SKM-1 treated with dmso at 0.1 percent for 144 hours (cell line): Measurements from ENCODE around the gene CLDN3.
A peak's percentile ranks its signal among the peaks of the same experiment; 100 is the strongest.

Source experiments
- DNase-seq: peaks from one replicate; lab custom pipeline; 2025; ENCODE audit not compliant: unreplicated experiment; lab: John Stamatoyannopoulos, UW

The CLDN3 gene

DNA sequence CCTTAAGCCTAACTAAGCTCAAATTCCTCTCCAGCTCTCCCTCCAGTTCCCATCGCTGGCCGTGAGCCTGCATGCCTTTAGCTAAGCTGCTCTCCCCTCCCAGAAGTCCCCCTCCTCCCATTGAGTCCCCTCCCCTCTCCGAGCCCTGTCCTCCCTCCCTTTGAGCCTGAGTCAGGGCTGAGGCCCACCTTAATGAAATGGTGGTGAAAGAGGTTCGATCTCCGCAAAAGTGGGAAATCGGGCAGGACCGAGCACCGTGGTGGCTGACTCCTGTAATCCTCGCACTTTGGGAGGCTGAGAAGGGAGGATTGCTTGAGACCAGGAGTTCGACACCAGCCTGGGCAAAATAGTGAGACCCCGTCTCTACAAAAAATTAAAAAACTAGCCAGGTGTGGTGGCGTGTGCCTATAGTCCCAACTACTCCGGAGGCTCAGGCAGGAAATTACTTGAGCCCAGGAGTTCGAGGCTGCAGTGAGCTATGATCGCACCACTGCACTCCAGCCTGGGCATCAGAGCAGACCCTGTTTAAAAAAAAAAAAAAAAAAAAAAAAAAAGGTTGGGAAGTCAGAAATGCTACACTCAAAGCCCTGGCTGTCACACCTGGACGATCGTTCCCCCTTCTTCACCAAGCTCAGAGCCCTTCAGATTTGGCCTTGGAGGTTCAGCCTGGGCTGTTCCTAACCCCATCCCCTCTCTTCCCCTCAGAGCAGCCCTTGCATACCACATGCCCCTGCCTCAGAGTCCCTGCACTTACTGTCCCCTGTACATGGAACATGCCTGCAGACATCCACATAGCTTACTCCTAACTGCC is 995 bp upstream of the CLDN3 start:
- DNase-seq: no peak

DNA sequence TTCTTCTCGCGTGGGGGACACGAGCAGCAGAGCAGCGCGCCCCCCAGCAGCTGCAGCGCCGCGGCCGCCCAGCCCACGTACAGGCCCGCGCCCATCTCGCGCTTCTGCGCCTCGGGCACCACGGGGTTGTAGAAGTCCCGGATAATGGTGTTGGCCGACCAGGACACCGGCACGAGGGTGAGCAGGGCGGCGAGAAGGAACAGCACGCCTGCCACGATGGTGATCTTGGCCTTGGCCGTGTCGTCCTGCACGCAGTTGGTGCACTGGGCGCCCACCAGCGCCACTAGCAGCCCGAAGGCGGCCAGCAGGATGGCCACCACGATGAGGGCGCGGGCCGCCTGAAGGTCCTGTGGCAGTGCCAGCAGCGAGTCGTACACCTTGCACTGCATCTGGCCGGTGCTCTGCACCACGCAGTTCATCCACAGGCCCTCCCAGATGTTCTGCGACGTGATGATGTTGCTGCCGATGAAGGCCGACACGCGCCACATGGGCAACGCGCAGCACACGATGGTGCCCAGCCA is 529 bp downstream of the CLDN3 start:
- no peak for DNase-seq

DNA sequence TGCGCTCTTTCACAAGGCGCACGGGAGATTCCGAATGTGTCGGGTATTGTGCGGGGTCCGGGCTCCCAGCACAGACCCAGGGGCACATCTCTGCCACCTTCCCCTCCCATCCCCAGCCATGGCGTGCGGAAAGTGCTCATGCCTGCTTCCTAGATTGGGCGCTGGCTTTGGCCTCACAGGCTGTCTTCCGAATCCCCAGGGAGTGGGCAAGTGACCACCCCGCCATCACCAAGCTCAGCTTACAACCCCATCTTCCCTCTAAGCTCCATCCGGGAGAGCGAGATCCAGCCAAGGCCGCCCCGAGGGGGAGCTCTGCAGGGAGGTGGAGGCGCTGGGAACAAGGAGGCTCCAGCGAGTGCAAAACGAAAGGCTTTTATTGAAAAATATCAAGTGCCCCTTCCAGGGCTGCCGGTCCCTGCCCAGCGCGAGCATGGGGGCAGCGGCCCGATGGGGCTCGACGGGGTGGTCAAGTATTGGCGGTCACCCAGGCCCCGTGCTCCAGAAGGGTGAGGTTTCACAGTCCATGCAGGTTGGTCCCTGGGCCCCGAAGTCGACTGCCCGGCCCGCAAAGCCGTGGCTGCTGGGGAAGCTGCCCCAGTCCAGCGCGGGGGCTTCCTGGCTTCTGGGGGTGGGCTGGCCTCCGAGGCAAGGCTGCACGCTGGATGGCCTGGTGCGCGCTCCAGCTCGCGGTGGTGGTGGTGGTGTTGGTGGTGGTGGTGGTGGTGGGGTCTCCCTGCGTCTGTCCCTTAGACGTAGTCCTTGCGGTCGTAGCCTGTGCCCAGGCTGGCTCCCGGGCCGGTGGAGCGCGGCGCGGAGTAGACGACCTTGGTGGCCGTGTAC is 1.2 kb downstream of the CLDN3 start:
- DNase-seq: no peak

DNA sequence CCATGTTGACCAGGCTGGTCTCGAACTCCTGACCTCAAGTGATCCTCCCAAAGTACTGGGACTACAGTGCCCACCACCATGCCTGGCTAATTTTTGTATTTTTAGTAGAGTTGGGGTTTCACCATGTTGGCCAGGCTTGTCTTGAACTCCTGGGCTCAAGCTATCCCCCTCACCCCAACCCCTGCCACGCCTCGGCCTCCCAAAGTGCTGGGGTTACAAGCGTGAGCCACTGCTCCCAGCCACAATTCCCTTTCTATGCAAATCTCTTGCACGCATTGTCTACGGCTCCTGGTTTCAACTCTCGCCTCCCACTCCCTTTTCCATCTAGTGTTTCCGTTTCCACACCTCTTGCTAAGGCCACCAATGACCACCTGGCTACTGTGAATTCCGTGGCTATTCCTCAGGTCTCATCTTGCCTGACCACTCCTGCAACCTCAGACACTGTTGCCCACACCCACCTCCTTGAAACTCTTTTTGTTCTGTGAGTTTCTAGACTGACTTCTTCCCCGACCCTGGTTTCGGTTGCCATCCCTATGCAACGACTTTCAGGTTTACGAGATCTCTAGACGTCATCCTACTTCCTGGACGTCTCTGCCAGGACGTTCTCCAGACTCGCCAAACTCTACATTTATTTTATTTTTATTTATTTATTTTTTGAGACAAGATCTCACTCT is 3.4 kb downstream of the CLDN3 start:
- DNase-seq: no peak

DNA sequence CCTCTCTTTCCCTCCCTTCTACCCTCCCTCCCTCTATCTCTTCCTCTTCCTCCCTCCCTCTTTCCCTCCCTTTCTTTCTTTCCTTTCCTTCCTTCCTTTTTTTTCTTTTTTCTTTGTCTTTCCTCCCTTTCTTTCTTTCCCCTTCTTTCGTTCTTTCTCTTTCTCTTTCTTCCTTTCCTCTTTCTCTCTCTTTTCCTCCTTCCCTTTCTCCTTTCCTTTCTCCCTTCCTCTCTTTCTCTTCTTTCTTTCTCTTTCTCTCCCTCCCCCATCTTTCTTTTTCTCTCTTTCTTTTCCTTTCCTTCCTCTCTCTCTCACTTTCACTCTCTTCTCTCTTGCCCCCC is 7.4 kb downstream of the CLDN3 start:
- DNase-seq: no peak

DNA sequence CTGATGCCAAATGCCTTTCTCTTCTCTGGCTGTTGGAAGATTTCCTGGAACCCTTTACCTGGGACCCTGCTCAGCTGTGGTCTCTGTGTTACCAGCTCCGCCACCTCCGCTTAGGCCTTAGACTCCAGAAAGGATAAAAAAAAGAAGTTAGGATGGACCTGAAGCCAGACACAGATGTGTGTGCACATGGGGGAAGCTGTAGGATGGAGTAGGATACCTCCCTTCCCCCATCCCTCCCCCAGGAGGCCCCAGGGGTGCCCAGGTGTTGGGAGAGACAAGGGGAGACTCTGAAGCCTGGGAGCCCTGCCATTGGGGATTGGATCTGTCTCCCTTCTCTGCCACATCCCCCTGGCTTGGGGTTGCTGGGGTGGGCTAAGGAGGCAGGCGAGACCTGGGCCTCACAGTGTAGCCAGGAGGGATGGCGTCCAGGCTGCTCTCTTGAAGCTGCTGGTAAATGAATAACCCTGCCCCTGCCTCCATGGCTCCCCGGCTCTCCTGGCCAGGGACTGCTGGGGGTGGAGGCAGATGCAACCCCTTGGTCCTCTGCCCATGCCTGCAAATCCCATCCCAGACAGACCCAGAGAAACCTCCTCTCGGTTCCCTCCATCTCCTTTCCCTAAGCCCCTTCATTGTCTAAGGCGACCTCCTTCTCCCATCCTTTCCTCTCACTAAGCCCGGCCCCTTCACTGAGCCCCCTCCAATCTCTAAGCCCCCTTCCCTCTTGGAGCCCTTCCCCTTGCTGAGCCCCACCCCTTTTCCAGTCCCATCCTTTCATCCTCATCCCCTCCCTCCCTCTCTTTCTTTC is 8.0 kb downstream of the CLDN3 start:
- no peak for DNase-seq

DNA sequence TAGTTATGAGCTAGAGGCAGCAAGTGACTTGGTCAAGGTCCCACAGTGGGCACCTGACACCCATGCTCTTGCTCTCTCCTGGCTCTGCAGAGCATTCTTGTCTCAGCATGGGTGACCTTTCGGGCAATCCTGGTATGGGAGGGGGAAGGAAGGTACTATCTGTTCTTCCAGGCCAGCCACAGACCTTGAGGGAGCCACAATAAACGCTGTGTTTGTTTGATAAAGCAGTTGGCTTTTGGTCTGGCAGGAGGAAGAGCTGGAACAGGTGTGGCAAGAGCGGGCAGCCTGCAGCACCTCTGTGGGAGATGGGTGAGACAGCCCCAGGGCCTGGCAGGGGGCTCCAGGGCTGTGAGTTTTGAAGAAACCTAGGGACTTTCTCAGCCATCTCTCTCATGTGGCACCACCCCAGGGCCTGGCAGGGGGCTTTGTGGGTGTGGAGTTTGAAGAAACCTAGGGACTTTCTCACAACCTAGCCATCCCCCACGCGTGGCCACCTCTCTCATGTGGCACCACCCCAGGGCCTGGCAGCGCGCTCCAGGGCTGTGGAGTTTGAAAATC is 11.4 kb downstream of the CLDN3 start:
- DNase-seq: no peak

DNA sequence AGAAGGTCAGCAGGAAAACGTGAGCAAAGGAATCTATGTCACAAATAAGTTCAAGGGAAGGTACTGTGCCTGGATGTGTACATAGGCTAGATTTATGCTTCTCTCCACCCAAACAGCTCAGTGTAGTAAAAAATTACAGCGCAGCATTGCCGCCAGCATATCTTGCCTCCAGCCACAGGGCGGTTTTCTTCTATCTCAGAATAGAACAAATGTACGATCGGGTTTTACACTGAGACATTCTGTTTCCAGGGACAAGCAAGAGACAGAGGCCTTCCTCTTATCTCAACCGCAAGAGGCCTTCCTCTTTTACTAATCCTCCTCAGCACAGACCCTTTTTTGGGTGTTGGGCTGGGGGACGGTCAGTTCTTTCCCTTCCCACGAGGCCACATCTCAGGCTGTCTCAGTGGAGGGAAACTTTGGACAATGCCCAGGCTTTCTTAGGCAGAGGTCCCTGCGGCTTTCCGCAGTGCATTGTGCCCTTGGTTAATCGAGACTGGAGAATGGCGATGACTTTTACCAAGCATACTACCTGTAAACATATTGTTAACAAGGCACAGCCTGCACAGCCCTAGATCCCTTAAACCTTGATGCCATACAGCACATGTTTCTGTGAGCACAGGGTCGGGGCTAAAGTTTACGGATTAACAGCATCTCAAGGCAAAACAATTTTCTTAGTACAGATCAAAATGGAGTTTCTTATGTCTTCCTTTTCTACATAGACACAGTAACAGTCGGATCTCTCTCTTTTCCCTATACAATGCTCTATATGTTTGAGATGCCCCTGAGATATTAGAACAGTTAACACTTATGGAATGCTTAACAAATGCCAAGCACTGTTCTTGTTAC is 19.9 kb downstream of the CLDN3 start:
- DNase-seq: peak; percentile 78

DNA sequence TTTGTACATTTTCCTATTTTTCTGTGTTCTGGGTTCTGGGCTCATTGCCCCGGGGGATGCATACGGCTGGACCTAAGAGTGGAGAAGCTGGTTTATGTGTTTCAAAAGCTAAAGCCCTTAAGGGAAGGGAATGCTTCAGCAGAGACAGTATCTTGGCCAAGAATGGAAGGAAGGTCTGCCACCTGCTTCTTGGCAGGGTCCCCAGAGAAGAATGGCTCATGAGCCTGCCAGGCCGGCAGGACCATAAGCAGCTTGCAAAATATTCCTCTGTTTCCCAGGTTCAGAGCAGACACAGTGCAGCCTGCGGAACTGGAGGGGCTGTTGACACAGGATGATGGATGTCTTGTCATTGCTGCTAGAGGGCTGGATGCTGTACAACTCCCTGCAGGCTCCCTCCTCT is 23.7 kb downstream of the CLDN3 start:
- DNase-seq: no peak

DNA sequence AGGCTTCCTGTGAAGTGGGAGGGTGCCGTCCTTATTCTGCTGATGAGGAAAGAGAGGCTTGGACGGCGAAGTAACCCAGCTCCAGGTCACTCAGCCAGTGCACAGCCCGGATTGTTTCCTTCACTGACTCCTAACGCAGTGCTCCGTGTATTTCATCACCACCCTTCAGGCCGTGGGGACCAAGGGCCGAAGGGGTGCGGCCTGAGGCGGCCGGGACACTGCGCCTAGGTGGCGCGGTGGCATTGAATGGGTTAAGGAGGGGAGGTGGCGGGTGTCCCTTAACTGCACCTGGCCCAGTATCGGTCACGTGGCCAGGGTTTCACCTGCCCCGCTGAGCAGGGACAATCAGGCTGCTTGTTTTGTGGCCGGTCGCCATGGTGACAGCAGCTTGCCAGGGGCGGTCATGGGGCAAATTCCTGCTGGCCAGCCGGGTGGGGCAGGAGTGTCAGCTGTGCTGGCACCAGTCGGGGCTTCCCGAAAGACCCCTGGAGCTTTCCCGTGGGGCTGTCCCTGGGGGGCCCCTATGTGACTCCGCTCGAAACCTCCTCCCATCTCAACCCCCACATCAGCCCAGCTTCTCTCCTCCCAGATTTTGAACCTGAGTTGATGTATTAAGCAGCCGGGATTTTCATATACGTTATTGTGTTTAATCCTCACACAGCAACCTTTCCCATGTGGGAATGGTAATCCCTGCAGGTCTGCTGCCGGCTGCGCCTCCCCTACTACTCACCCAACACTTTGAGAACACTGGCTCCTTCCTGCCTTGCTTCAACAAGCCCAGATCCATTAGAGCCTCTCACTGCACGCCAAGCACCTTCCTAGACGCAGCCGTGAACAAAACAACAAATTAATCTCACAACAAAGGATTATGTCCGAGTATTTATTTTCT is 27.1 kb downstream of the CLDN3 start:
- no peak for DNase-seq

DNA sequence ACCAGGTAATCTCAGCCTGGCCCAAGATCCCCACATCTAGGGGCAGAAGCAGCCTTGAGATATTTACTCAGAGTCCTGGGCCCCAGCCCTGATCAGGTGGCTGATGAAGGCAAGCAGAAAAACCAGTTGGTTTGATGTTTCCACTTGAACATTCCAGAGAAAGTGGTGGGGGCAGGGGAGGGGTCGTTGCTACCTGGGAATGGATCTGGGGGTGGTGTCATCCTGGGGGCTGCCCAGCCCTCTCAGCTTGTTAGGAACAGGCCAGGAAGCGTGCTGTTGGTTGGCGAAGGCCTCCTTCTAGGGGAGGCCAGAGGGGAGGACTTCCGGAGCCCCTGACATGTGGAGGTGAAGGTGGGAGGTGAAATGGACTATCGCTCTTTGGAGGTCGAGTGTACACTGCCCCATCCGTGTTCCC is 27.7 kb downstream of the CLDN3 start:
- no peak for DNase-seq

DNA sequence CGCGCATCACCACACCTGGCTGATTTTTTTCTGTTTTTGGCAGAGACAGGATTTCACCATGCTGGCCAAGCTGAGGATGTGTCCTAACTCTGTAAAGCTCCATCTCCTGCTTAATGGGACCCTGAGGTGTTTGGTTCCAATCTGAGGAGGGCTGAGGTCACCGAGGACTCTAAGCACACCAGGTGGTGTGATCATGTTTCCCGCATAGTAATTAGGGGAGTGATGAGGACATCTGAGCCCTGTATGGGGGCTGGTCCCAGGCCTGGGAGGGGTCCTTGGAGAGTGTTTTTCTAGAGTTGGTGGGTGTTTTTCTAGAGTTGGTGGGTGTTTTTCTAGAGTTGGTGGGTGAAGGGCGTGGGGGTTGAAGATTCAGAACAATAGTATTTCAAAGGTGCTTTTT is 28.5 kb downstream of the CLDN3 start:
- no peak for DNase-seq

DNA sequence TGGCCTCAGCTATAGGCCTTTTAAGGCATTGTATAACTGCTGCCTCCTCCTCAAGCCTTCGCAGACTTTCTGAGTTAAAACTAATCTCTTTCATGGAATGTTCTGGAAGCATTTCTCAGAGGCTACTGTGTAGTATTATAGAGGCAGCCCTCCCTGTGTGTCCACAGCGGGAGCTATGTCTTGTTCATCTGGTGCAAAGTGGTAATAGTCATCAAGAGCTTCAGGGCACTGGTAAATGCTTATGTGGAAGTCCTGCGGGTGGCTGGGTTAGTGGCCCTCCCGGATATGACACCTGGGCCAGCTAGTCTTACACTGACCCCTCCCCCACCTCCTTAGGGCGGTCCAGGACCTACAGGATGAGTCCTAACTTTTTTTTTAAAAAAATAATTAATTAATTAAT is 29.3 kb downstream of the CLDN3 start:
- no peak for DNase-seq

DNA sequence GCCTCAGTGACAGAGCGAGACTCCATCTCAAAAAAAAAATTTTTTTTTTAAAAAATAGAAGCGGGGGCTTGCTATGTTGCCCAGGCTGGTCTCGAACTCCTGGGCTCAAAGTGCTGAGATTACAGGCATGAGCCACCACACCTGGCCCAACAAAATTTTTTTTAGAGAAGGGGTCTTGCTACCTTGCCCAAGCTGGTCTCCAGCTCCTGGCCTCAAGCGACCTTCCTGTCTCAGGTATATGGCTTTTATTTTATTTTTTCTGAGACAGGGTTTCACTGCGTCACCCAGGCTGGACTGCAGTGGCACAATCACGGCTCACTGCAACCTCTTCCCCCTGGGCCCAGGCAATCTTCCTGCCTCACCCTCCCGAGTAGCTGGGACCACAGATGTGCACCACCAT is 29.9 kb downstream of the CLDN3 start:
- DNase-seq: no peak

DNA sequence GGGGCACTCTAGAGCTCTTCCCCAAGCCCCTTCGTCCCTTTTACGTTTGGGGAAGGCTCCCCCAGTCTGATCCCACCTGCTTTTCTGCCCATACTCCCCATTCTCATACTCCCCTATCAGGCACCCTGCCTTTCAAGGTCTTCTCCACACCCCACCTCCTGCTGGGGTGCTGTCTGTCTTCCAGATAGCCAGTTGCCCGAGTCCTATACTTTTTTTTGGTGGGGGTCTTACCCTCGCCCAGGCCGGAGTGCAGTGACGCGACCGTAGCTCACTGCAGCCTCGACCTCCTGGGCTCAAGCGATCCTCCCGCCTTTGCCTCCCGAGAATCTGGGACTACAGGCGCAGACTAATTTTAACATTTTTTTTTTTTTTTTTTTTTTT is 30.7 kb downstream of the CLDN3 start:
- DNase-seq: no peak

DNA sequence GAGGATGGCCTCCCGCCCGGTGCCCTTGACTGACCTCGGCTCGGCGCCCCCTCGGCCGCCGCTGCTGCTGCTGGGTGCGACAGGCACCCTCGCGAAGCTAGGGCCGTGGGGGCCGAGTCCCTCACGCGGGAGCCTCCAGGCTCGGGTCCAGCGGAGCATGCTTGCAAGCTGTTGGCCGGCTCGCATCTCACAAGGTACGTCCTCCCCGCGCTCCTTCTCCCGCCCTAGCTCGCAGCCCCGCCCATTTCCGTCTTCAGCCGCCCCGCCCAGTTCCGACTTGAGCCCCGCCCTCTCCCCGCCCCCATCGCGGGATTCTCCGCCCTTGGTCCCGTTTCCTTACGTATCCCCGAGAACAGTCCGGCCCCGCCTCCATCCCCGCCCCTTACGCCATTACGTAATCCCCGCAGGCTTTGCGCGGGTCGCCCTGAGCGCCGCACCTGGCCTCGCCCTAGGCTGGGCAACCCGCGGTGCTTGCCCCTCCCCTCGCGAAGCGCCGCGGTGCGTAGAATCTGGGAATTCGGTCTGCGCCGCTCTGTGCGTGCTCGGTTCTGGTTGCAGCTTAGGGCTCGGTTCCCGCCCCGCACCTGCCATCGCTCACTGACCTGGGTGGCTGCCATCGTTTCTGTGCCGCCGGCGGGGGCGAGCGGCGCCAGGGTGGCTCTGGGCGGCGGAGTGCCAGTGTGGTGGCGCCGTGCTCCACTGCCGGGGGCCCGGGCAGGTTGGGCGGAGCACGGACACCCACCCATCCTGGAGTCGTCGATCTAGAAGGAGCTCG is 31.3 kb downstream of the CLDN3 start, which contains the start of gene ABHD11:
TSS of gene ABHD11 (minus strand) at position 191 of the 775 bp plus-strand sequence. CDS start at position 159, 32 bp downstream.
- peak; percentile 87 for DNase-seq

DNA sequence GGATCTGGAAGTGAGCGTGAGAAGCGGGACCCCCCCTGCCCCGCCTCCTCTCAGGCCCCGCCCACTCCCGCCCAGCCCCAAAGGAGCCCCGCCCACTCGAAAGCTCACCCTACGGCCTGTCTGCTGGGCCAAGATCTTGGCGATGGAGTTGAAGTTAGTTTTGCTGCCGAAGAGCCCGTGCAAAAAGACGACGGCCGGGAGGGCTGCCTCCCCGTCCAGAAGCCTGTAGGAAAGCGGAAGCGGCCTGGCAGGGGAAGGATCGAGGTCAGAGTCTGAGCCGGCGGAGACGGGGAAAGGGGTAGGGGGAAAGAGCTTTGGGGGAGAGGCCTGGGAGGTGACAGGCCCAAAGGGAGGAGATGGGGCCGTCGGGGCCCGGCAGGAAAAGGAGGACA is 31.9 kb downstream of the CLDN3 start:
- DNase-seq: no peak
